Subcutaneous abdominal adipose tissue (tissue), 5 donors: ENCODE measurements around the gene PDZD8.

Experiments used
- H3K27ac ChIP-seq: one replicate; pipeline ENCODE4 v1.7.0; 2013; ENCODE audit warnings: low read depth, mild to moderate bottlenecking, inconsistent platforms, low read length, moderate library complexity
- H3K27me3 ChIP-seq, 5 donors: one replicate each; pipeline ENCODE4 v1.7.0; 2013; ENCODE audit warnings: low read length in 5 of 5, inconsistent platforms in 1 of 5; ENCODE audit not compliant: control insufficient read depth in 5 of 5, insufficient read depth in 4 of 5
- H3K36me3 ChIP-seq, 5 donors: one replicate each; pipeline ENCODE4 v1.7.0; 2013; ENCODE audit warnings: low read length in 5 of 5; ENCODE audit not compliant: control insufficient read depth in 5 of 5, insufficient read depth in 5 of 5
- H3K4me1 ChIP-seq, 5 donors: one replicate each; pipeline ENCODE4 v1.7.0; 2013; ENCODE audit warnings: low read length in 5 of 5, mild to moderate bottlenecking in 3 of 5, moderate library complexity in 1 of 5; ENCODE audit not compliant: control insufficient read depth in 5 of 5, insufficient read depth in 5 of 5
- H3K4me3 ChIP-seq, 5 donors: one replicate each; pipeline ENCODE4 v1.7.0; 2013; ENCODE audit warnings: low read length in 5 of 5, low read depth in 1 of 5
- H3K9ac ChIP-seq, 5 donors: one replicate each; pipeline ENCODE4 v1.7.0; 2013; ENCODE audit warnings: low read length in 5 of 5, mild to moderate bottlenecking in 4 of 5, moderate library complexity in 3 of 5
- H3K9me3 ChIP-seq, 5 donors: one replicate each; pipeline ENCODE4 v1.7.0; 2013; ENCODE audit warnings: low read length in 5 of 5; ENCODE audit not compliant: control insufficient read depth in 5 of 5
- donor health status: healthy.
- donor health status: healthy.
- donor health status: healthy.
- donor health status: healthy.
- donor health status: healthy.

Gene PDZD8

GRCh38 chr10:117365612-117366011 lies 9.6 kb downstream of the PDZD8 start:
- H3K9me3 ChIP-seq: no peaks in the 10 kb centered on the region
- no peaks in the 10 kb centered on the region for H3K36me3 ChIP-seq
- peaks cover 0 to 15% (median 9%) of the 10 kb centered on the region in 5 donors for H3K4me1 ChIP-seq
- peak overlapping the region in 1 of 5 donors; percentile 20 for H3K9ac ChIP-seq
- H3K27ac ChIP-seq: no peak overlapping the region
- H3K4me3 ChIP-seq: no peak overlapping the region
- no peaks in the 10 kb centered on the region for H3K27me3 ChIP-seq

- Histone ChIP-seq H3K9me3 (no peaks in the 10 kb centered on the region), H3K27ac (no peak overlapping the region), H3K4me3 (no peak overlapping the region), H3K36me3 (no peaks in the 10 kb centered on the region), H3K9ac (no peak overlapping the region), H3K27me3 (no peaks in the 10 kb centered on the region), H3K4me1 (peaks cover 0 to 11% (median 9%) of the 10 kb centered on the region in 5 donors)
Observed at GRCh38 chr10:117364110-117364960, 10.9 kb downstream of the PDZD8 start.

- H3K4me3 ChIP-seq: no peak overlapping the region
- no peaks in the 10 kb centered on the region for H3K36me3 ChIP-seq
- peaks cover 0 to 11% (median 9%) of the 10 kb centered on the region in 5 donors for H3K4me1 ChIP-seq
Observed at GRCh38 chr10:117363028-117363427, 12.2 kb downstream of the PDZD8 start.

GRCh38 chr10:117362313-117362712 lies 12.9 kb downstream of the PDZD8 start:
- Histone ChIP-seq H3K9ac (no peak overlapping the region), H3K4me3 (no peak overlapping the region), H3K27me3 (no peaks in the 10 kb centered on the region), H3K4me1 (peaks cover 0 to 11% (median 9%) of the 10 kb centered on the region in 5 donors), H3K36me3 (no peaks in the 10 kb centered on the region), H3K27ac (no peak overlapping the region), H3K9me3 (no peaks in the 10 kb centered on the region)

More at GRCh38 chr10:117363028-117363427, 12.2 kb downstream of the PDZD8 start:
- Histone ChIP-seq H3K9me3 (no peaks in the 10 kb centered on the region), H3K27me3 (no peaks in the 10 kb centered on the region), H3K9ac (no peak overlapping the region), H3K27ac (no peak overlapping the region)

GRCh38 chr10:117360994-117361667 lies 14.1 kb downstream of the PDZD8 start:
- no peak overlapping the region for H3K9ac ChIP-seq

GRCh38 chr10:117360016-117360415 lies 15.2 kb downstream of the PDZD8 start:
- H3K4me3 ChIP-seq: no peak overlapping the region
- no peak overlapping the region for H3K27ac ChIP-seq
- no peaks in the 10 kb centered on the region for H3K9me3 ChIP-seq
- H3K27me3 ChIP-seq: no peaks in the 10 kb centered on the region
- H3K4me1 ChIP-seq: peaks cover 0 to 11% (median 9%) of the 10 kb centered on the region in 5 donors
- H3K36me3 ChIP-seq: no peaks in the 10 kb centered on the region
- H3K9ac ChIP-seq: no peak overlapping the region

More at GRCh38 chr10:117360994-117361667, 14.1 kb downstream of the PDZD8 start:
- H3K4me3 ChIP-seq: no peak overlapping the region
- H3K9me3 ChIP-seq: no peaks in the 10 kb centered on the region
- H3K27me3 ChIP-seq: no peaks in the 10 kb centered on the region
- H3K36me3 ChIP-seq: no peaks in the 10 kb centered on the region
- peaks cover 0 to 11% (median 9%) of the 10 kb centered on the region in 5 donors for H3K4me1 ChIP-seq
- H3K27ac ChIP-seq: no peak overlapping the region

- Histone ChIP-seq H3K27me3 (no peaks in the 10 kb centered on the region), H3K4me1 (no peaks in the 10 kb centered on the region), H3K27ac (no peak overlapping the region), H3K4me3 (no peak overlapping the region), H3K36me3 (no peaks in the 10 kb centered on the region), H3K9me3 (no peaks in the 10 kb centered on the region), H3K9ac (no peak overlapping the region)
Observed at GRCh38 chr10:117355072-117355471, 20.2 kb downstream of the PDZD8 start.

- Histone ChIP-seq H3K4me1 (peaks cover 0 to 5% (median 0%) of the 10 kb centered on the region in 5 donors), H3K36me3 (no peaks in the 10 kb centered on the region), H3K27ac (no peak overlapping the region), H3K4me3 (no peak overlapping the region), H3K27me3 (no peaks in the 10 kb centered on the region), H3K9ac (no peak overlapping the region), H3K9me3 (no peaks in the 10 kb centered on the region)
Observed at GRCh38 chr10:117353684-117354083, 21.6 kb downstream of the PDZD8 start.

- no peaks in the 10 kb centered on the region for H3K36me3 ChIP-seq
- no peaks in the 10 kb centered on the region for H3K9me3 ChIP-seq
- no peak overlapping the region for H3K27ac ChIP-seq
- H3K4me1 ChIP-seq: peaks cover 0 to 6% (median 0%) of the 10 kb centered on the region in 5 donors
- H3K9ac ChIP-seq: no peak overlapping the region
- H3K4me3 ChIP-seq: no peak overlapping the region
- no peaks in the 10 kb centered on the region for H3K27me3 ChIP-seq
Observed at GRCh38 chr10:117352724-117353123, 22.5 kb downstream of the PDZD8 start.

GRCh38 chr10:117351996-117352395 lies 23.2 kb downstream of the PDZD8 start:
- H3K4me1 ChIP-seq: peaks cover 0 to 6% (median 0%) of the 10 kb centered on the region in 5 donors
- H3K36me3 ChIP-seq: no peaks in the 10 kb centered on the region

More at GRCh38 chr10:117351996-117352395, 23.2 kb downstream of the PDZD8 start:
- H3K9ac ChIP-seq: no peak overlapping the region
- H3K9me3 ChIP-seq: no peaks in the 10 kb centered on the region
- H3K27ac ChIP-seq: no peak overlapping the region
- H3K4me3 ChIP-seq: no peak overlapping the region
- H3K27me3 ChIP-seq: no peaks in the 10 kb centered on the region
